Activated gamma-delta T cell treated with Interleukin-2 at 50 U/mL for 16 hours (primary cell): ENCODE measurements around the gene PARP4.
"Not testable (repeated sequence)": the region's sequence is repeated elsewhere in the genome, so short reads cannot be mapped to it uniquely, and the experiment has no call there.

Experiments
- DNase-seq: peaks from one replicate; pipeline ENCODE4 v3.0.0-alpha.2; 2020

Gene PARP4

GRCh38 chr13:24426045-24426444 lies 86.5 kb downstream of the PARP4 start:
- not testable (repeated sequence) for DNase-seq

- DNase-seq, result not testable (repeated sequence)
Observed at GRCh38 chr13:24419668-24420067, 92.9 kb downstream of the PARP4 start.

GRCh38 chr13:24407844-24408243 lies 104.7 kb downstream of the PARP4 start:
- DNase-seq, result no peak

- no peak for DNase-seq
Observed at GRCh38 chr13:24406524-24406923, 106.1 kb downstream of the PARP4 start.

GRCh38 chr13:24396821-24397220 lies 115.8 kb downstream of the PARP4 start:
- DNase-seq, result no peak

- no peak for DNase-seq
Observed at GRCh38 chr13:24392972-24393371, 119.6 kb downstream of the PARP4 start.

GRCh38 chr13:24391771-24392683 lies 120.6 kb downstream of the PARP4 start:
- not testable (repeated sequence) for DNase-seq

GRCh38 chr13:24390795-24391194 lies 121.8 kb downstream of the PARP4 start:
- DNase-seq, result not testable (repeated sequence)

- no peak for DNase-seq
Observed at GRCh38 chr13:24389506-24389905, 123.1 kb downstream of the PARP4 start.

- DNase-seq, result not testable (repeated sequence)
Observed at GRCh38 chr13:24388743-24389142, 123.8 kb downstream of the PARP4 start.

- DNase-seq, result no peak
Observed at GRCh38 chr13:24386816-24387708, 125.5 kb downstream of the PARP4 start.

GRCh38 chr13:24385902-24386301 lies 126.7 kb downstream of the PARP4 start:
- no peak for DNase-seq

GRCh38 chr13:24384946-24385345 lies 127.6 kb downstream of the PARP4 start:
- DNase-seq, result not testable (repeated sequence)

- not testable (repeated sequence) for DNase-seq
Observed at GRCh38 chr13:24384091-24384490, 128.5 kb downstream of the PARP4 start.

GRCh38 chr13:24381541-24382265 lies 130.9 kb downstream of the PARP4 start:
- DNase-seq, result no peak

GRCh38 chr13:24380881-24381280 lies 131.7 kb downstream of the PARP4 start:
- DNase-seq, result not testable (repeated sequence)

- DNase-seq, result not testable (repeated sequence)
Observed at GRCh38 chr13:24380227-24380626, 132.4 kb downstream of the PARP4 start.

- DNase-seq, result not testable (repeated sequence)
Observed at GRCh38 chr13:24371273-24371672, 141.3 kb downstream of the PARP4 start.
